GM12875 (cell line): ENCODE measurements around the gene SEMA4C.

Source experiments
- H3K4me3 ChIP-seq: one replicate; pipeline ENCODE4 v1.5.1; 2011; ENCODE audit warnings: low read depth, low read length, control low read depth
- CTCF ChIP-seq: IDR thresholded peaks from 2 replicates; pipeline ENCODE4 v1.5.1; 2011; ENCODE audit warnings: low read depth, mild to moderate bottlenecking, control low read depth, inconsistent platforms, low read length, moderate library complexity, borderline replicate concordance; ENCODE audit not compliant: insufficient read depth

The SEMA4C gene

GRCh38 chr2:96897491-96898134, 27.7 kb upstream of the SEMA4C start:
- TF ChIP-seq CTCF: no peak
- no peak overlapping the region for H3K4me3 ChIP-seq

- no peak overlapping the region for H3K4me3 ChIP-seq
- no peak for TF ChIP-seq CTCF
Observed at GRCh38 chr2:96895746-96896651, 26.1 kb upstream of the SEMA4C start.

GRCh38 chr2:96895032-96895745, 25.3 kb upstream of the SEMA4C start:
- H3K4me3 ChIP-seq: no peak overlapping the region
- no peak for TF ChIP-seq CTCF

GRCh38 chr2:96894151-96894531, 24.3 kb upstream of the SEMA4C start:
- H3K4me3 ChIP-seq: no peak overlapping the region
- TF ChIP-seq CTCF: no peak

GRCh38 chr2:96893289-96894150, 23.6 kb upstream of the SEMA4C start:
- TF ChIP-seq CTCF: no peak
- H3K4me3 ChIP-seq: no peak overlapping the region

DNA sequence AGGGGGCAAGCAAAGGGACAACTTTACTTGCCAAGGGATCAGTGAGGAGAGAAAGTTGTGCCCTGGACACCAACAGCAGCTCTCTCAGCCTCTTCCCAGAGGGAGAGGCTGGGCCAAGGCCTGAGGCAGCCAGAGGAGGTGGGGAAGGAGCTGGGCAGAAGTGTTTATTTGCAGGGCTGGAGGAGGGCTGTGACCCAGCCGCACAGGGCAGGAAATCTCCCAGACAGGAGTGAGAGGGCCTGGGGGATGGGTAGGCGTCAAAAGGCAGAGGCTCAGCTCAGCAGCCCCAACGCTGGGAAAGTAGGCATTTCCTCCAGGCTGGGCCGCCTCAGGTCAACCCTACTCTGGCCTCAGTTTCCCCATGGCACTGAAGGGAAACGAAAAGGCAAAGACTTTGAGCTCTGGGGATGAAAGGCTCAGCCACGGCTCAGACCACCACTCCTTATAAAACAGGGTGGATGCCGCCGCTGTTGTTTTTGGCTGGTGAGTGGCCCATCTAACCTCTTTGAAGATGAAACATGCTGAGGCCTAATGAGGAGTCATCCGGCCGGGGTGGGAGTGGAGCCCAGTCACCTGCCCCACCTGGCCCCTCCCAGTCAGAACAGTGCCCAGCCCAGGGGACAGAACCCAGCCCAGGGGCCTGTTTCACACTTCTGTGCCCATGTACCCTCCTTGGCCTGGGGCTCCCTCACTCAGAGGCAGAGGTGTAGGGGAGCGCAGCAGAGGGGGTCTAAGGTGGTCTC, 21.9 kb upstream of the SEMA4C start:
- no peak overlapping the region for H3K4me3 ChIP-seq
- no peak for TF ChIP-seq CTCF
